CD4-positive, alpha-beta T cell treated with Interleukin-6 at 100 ng/mL for 8 hours (primary cell): ENCODE data around the gene ING4.
"Not testable (repeated sequence)": the region's sequence is repeated elsewhere in the genome, so short reads cannot be mapped to it uniquely, and the experiment has no call there.

Experiments
- DNase-seq: peaks from one replicate; pipeline ENCODE4 v3.0.0-alpha.2; 2020; ENCODE audit warnings: mixed read lengths, low spot score

Gene ING4

GRCh38 chr12:6662906-6663742 lies at the start of gene ING4:
Gene ING4, minus strand, starts transcription at chr12:6663119. Its CDS starts 18 bp downstream, at chr12:6663101.
- DNase-seq = peak; percentile 99

DNA sequence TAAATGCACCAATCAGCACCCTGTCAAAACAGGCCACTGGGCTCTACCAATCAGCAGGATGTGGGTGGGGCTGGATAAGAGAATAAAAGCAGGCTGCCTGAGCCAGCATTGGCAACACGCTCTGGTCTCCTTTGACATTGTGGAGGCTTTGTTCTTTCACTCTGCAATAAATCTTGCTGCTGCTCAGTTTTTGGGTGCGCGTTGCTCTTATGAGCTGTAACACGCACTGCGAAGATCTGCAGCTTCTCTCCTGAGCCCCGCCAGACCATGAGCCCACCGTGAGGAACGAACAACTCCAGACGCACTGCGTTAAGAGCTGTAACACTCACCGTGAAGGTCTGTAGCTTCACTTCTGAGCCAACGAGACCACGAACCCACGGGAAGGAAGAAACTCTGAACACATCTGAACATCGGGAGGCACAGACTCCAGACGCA lies 46.1 kb upstream of the ING4 start:
- no peak for DNase-seq

DNA sequence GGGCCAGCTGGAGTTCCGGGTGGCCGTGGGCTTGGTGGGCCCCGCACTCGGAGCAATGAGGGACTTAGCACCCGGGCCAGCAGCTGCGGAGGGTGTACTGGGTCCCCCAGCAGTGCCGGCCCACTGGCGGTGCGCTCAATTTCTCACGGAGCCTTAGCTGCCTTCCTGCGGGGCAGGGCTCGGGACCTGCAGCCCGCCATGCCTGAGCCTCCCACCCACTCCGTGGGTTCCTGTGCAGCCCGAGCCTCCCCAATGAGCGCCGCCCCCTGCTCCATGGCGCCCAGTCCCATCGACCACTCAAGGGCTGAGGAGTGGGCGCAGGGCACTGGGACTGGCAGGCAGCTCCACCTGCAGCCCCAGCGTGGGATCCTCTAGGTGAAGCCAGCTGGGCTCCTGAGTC lies 45.4 kb upstream of the ING4 start:
- not testable (repeated sequence) for DNase-seq

DNA sequence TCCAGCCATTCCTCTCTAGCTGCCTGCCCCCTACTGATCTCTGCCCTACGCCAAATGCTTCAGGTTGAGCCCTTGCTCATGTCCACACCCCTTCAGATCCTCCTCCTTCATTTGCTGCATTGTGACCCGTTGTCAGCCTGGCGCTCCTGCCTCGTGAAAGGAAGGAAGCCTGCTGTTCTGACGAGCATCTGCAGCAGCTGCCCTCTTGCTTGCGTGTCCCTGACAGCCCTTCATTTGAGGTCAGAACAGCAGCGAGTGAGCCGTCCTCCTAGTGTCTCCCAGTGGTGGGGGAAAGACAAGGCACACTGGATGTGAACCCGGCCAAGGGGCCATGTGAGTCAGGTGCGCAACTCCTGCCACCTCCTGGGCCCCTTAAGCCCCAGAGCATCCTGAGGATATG lies 40.7 kb upstream of the ING4 start:
- DNase-seq = no peak

DNA sequence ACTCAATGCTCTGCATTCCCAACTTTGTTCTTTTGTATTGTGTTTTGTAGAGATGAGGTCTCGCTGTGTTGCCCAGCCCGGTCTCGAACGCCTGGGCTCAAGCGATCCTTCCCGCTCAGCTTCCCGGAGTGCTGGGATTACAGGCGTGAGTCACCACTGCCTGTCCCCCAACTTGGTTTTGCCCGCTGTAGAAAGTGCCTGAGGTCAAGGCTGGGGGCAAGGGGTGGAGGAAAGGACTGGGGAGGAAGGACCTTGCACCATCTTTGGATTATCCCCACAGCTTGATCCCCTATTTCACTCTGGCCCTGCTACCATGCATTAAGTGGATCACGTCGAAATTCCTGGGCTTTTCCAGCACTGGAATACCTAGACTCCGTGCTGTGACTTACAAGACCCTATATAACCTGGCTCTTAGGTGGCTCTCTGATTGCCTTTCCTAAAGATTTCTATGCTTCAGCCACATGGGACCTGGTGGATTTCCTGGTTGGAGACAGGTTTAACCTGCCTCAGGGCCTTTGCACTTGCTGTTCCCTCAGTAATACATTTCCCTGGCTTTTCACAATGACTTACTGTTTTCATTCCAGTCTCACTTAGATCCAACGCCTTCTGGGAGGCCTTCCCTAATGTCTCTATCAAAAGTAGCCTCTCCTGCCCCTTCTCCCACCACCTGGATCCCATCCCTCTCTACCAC lies 38.3 kb upstream of the ING4 start:
- no peak for DNase-seq

- peak; percentile 37 for DNase-seq
Observed at GRCh38 chr12:6700646-6701051, 37.7 kb upstream of the ING4 start, which contains the start of gene PIANP. Gene PIANP, minus strand, starts transcription at chr12:6700815. Its CDS starts 2,754 bp downstream, at chr12:6698061.

- DNase-seq = no peak
Observed at GRCh38 chr12:6699989-6700645, 37.2 kb upstream of the ING4 start.

DNA sequence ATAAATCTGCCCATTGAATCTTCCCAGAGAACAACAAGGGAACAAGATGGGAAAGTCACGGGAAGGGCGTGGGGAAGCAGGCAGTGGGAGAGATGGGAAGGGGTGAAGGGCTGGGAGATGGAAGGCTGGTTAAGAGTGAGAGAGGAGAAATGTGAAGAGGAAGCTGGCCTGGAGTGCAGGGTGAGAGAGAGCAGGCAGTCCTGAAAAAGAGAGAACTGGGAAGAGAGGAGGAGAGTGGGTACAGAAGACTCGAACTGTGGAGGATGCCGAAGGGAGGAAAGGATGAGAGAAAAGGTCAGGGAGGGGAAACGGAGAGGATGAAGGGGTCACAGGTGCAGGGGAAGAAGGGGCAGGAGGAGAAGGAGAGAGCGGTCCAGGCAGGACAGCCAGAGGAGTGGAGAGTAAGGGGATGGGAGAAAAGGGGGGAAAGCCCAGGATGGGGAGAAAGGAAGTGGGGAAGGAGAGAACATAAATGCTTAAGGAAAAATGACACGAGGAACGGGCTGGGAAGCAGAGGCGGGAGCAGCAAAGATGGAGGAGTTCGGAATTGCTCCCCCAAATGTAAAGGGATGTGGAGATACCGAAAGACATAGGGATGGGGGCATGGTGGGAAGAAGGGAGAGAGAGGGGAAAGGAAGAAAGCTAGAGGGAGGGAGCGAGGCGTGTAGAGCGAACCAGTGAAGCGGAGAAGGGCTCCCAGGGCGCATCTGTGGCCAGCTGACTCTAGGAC lies 36.5 kb upstream of the ING4 start:
- DNase-seq = no peak

GRCh38 chr12:6698352-6699046 lies 35.6 kb upstream of the ING4 start:
- no peak for DNase-seq

GRCh38 chr12:6697584-6698351 lies 34.8 kb upstream of the ING4 start:
- no peak for DNase-seq

GRCh38 chr12:6696690-6697583 lies 34.0 kb upstream of the ING4 start:
- no peak for DNase-seq

DNA sequence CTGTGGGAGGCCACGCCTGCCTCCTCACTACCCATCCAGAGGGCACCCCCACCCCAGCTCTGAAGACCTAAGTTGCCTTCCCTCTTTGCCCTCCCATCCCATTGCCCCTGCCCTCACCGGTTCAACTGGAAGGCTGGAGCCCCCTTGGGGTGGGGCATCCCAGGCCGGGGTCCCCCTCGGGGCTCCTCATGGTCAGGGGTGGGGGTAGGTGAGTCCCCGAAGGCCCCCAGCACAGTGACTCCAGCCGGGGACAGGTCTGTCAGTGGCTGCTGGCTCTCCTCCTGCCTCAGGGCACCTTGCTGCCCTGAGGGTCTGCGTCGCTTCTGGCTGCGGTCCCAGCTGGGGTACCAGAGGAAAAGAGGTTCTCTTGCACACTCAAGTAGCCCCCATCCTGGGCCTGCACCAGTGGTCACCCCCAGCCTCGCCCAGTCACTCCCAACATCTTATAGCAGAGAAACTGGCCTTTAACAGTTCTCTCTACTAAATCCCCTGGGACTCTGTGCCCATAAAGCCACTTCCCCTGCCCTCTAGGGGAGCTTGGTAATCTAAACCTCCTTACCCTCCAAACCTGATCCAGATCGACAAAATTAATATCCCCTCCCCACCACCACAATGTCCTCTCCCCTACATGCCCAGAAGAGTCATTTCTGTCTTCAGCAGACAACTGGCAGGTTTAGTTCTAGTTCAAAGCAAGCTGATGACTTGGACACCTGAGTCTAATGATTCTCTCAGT lies 32.6 kb upstream of the ING4 start:
- DNase-seq = no peak

DNA sequence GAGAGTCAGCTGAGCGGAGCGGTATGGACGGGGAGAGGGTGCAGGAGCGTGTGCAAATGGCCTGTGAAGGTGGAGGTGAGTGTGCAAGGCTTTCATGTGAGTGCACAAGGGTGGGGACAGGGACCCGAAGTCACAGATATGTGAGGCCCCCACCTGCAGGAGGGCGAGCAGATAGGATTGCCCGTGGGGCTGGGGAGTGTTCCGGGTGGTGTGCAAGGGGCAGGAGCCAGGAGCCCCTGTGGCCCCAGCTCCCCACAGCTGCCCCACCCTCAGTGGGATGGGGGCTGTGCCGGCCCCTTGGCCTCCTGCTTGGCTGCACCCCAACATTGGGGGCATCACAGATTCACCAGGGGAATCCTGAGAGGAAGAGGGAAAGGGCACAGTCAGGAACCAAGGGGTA lies 31.8 kb upstream of the ING4 start:
- no peak for DNase-seq

DNA sequence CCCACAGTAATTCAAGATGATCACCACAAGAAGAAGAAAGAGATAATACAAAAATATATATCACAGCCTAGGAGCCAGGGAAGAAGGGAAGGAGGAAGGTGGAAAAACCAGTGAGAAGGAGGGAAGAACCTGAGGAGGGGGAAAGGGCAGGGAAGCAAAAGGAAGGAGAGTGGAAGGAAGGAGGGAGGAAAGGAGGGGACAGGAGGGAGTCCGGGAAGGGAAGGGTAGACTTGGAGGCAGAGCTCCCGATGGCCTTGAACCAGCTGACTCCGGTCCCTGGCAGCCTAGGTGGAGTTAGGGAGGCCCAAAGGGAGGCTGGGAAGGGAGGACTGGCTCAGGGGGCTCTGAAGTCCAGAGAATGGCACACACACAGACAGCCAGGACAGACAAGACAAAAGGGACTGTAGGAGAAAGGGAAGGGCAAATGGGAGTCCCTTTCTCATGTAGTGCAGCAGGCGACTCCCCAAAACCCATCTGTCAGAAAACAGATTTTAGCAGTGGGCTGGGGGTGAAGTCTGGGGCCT lies 31.0 kb upstream of the ING4 start:
- no peak for DNase-seq

- no peak for DNase-seq
Observed at GRCh38 chr12:6692888-6693287, 30.0 kb upstream of the ING4 start.

GRCh38 chr12:6691473-6691872 lies 28.6 kb upstream of the ING4 start:
- no peak for DNase-seq

DNA sequence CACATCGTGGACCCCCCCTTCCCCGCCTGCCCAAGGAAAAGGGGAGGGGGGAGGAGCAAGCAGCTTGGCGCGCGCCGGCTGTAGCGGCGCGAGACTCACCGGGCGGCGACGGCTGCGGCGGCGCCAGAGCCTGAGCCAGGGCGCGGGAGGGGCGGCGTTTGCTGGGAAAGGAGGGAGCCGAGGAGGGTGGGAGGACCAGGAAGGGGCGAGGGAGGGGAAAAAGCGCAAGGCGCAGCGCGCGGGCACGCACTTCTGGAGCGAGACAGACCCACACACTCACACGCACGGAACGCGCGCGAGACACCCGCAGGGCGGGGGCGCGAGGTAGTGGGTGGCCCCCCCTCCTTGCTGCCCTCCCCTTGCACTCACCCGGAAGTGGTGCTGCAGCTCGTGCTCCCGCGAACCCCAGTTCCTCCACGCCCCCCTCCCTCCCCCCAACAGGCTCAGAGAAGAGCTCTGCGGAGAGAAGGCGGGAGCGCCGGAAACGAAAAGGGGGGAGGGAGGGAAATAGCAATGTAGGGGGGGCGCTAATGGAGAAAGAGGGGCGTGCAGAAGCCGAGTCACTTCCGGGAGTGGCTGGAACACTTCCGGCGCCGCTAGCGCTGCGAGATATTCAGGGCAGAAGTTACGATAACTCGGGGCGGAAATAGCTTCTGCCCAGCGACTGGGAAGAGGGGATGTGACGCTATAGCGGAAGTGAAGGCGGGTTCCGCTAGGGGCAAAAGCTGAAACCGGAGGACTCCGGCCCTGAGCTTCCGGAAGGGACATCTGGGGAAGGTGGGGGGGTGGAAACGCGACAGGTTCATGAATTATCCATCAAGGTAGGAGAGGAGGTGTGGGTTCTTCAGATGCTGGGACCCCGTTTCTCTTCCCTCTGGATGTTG lies 26.3 kb upstream of the ING4 start, which contains the start of gene ZNF384:
Gene ZNF384, minus strand, starts transcription at position 377 of the 884 bp plus-strand sequence. CDS start 9,855 bp downstream, outside the sequence.
- peak; percentile 98 for DNase-seq
